Raji (cell line): Measurements from ENCODE around the gene NUPR2.

Experiments used
- POLR2A ChIP-seq: IDR thresholded peaks from 2 replicates; pipeline ENCODE4 v1.6.1; 2011; ENCODE audit warnings: low read depth, low read length, control low read depth; ENCODE audit not compliant: insufficient read depth

Gene NUPR2

DNA sequence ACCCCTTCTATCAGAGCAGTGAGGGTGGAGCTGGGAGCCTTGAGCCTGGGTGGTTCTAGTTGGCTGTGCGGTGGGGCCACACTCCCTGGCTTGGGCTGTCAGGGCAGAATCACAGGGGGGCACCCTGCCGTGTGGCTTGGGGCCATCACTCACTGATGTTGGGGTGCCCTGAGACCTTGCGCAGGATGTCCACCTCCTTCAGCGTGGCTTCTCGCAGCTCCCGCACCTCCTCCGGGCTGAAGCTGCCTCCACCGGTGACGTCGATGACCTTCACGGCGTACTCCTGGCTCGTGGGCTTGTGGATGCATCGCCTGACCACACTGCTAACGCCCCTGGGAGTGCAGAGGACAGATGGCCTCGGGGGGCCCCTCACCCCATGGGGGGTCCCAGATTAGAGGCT, 28.8 kb downstream of the NUPR2 start:
- TF ChIP-seq POLR2A: no peak

- no peak for TF ChIP-seq POLR2A
Observed at GRCh38 chr7:56086761-56087160, 29.5 kb downstream of the NUPR2 start.

GRCh38 chr7:56083150-56083785, 32.9 kb downstream of the NUPR2 start:
- no peak for TF ChIP-seq POLR2A

GRCh38 chr7:56081626-56082340, 34.4 kb downstream of the NUPR2 start:
- TF ChIP-seq POLR2A: no peak

DNA sequence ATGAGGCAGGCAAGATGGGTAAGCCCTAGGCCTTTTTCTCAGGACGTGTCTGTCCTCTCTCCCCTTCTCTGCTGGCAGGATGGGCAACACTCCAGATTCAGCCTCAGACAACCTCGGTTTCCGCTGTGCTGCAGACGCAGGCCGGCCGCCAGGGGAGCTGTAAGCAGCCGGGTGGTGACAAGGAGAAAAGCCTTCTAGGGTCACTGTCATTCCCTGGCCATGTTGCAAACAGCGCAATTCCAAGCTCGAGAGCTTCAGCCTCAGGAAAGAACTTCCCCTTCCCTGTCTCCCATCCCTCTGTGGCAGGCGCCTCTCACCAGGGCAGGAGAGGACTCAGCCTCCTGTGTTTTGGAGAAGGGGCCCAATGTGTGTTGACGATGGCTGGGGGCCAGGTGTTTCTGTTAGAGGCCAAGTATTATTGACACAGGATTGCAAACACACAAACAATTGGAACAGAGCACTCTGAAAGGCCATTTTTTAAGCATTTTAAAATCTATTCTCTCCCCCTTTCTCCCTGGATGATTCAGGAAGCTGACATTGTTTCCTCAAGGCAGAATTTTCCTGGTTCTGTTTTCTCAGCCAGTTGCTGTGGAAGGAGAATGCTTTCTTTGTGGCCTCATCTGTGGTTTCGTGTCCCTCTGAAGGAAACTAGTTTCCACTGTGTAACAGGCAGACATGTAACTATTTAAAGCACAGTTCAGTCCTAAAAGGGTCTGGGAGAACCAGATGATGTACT, 36.6 kb downstream of the NUPR2 start:
- TF ChIP-seq POLR2A: no peak

- TF ChIP-seq POLR2A: no peak
Observed at GRCh38 chr7:56078196-56078595, 38.0 kb downstream of the NUPR2 start.

DNA sequence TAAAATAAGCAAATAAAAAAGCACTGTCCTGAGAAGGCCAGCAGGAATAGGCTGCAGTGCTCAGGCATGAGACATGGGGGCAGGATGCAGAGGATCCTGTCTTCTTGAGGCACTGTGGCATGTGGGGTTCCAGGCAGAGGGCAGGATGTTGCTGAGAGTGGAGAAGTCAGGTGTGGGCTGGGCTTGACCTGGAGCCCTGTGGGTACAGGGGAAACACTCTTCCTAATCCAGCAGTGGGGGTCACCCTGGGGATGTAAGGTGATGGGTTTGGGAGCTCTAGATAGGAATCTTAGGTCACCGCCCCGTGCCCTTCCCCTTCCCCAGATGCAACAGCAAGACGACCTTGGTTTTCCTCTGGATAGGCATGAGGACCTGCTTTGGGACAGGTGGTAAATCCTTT, 38.5 kb downstream of the NUPR2 start:
- no peak for TF ChIP-seq POLR2A

GRCh38 chr7:56074371-56074791, 41.8 kb downstream of the NUPR2 start:
- no peak for TF ChIP-seq POLR2A
